A549 (cell line): ENCODE data around the gene NLRC5. TPM values are rescaled to one million over a fixed set of nuclear protein-coding genes. Genes with fewer than 3 reads are reported as not detected.

Experiments
- ATAC-seq, 2 experiments: fragments of 200-7000 bp in 1 of 2; fragments of >200 bp in 1 of 2; cut with Nextera tagmentation in 1 of 2; cut with Tn5 transposase in 1 of 2; 3 replicates each; pipeline versions ENCODE4 v1.8.0 to v1.9.1; 2018 to 2020; ENCODE audit warnings: mild to moderate bottlenecking in 1 of 2, moderate library complexity in 1 of 2
- CTCF ChIA-PET: fragments of 300-600 bp; sonication (Branson Sonifier 250); formaldehyde crosslinking; extraction: SDS; loops from one replicate; lab custom pipeline; 2021; ENCODE audit warnings: antibody characterized with exemption, inconsistent platforms; lab: Yijun Ruan, JAX
- POLR2A ChIA-PET: fragments of 350-600 bp; formaldehyde crosslinking; extraction: SDS; loops from one replicate; lab custom pipeline; 2021; ENCODE audit warnings: antibody characterized with exemption, inconsistent platforms; lab: Yijun Ruan, JAX
- DNase-seq, 2 experiments: peaks; one replicate each; pipeline versions ENCODE4 v3.0.0 to v3.0.0-alpha.2; 2011 to 2016; ENCODE audit warnings: low read depth in 1 of 2, low spot score in 1 of 2
- FAIRE-seq: peaks from 2 replicates; lab custom pipeline; 2011; peaks lifted over from hg19 to GRCh38; lab: Jason Lieb, UNC
- H3K27ac ChIP-seq, 2 experiments: fragments of >200 bp; sonication (Bioruptor Twin); formaldehyde crosslinking; 3 replicates each; pipeline ENCODE4 v1.5.1; 2016 to 2017
- H3K4me1 ChIP-seq: fragments of >200 bp; sonication (Bioruptor Twin); formaldehyde crosslinking; 3 replicates; pipeline ENCODE4 v1.6.1; 2016
- H3K4me2 ChIP-seq: fragments of >200 bp; sonication (Bioruptor Twin); formaldehyde crosslinking; 3 replicates; pipeline ENCODE4 v1.6.1; 2016
- H3K4me3 ChIP-seq: fragments of >200 bp; sonication (Bioruptor Twin); formaldehyde crosslinking; 3 replicates; pipeline ENCODE4 v1.5.1; 2016
- H3K9me3 ChIP-seq: fragments of >200 bp; sonication (Bioruptor Twin); formaldehyde crosslinking; 3 replicates; pipeline ENCODE4 v1.6.1; 2016
- CBX2 ChIP-seq: fragments of 200-600 bp; sonication (generic); IDR thresholded peaks from 2 replicates; pipeline ENCODE4 v1.6.1; 2016; ENCODE audit warnings: low read depth, mild to moderate bottlenecking, borderline replicate concordance
- CEBPB ChIP-seq, 2 experiments: fragments of >200 bp in 1 of 2; sonication (Bioruptor Twin) in 1 of 2; formaldehyde crosslinking in 1 of 2; IDR thresholded peaks; 2 replicates each; pipeline ENCODE4 v1.6.1; 2012 to 2016
- CHD4 ChIP-seq: fragments of 200-600 bp; sonication (generic); IDR thresholded peaks from 2 replicates; pipeline ENCODE4 v1.6.1; 2016; ENCODE audit warnings: antibody characterized with exemption, mild to moderate bottlenecking, borderline replicate concordance
- EHMT2 ChIP-seq: fragments of 200-600 bp; sonication (generic); IDR thresholded peaks from 2 replicates; pipeline ENCODE4 v1.6.1; 2016; ENCODE audit warnings: antibody characterized with exemption, low read depth, mild to moderate bottlenecking, moderate library complexity
- EP300 ChIP-seq, 2 experiments: fragments of >200 bp; sonication (Bioruptor Twin); formaldehyde crosslinking; IDR thresholded peaks; 2 replicates in 1 of 2; 3 replicates in 1 of 2; pipeline ENCODE4 v1.6.1; 2016 to 2017
- ESRRA ChIP-seq: fragments of 150-350 bp; IDR thresholded peaks from 2 replicates; pipeline ENCODE4 v1.6.1; 2014; ENCODE audit warnings: mild to moderate bottlenecking, low read length, borderline replicate concordance
- FOSB ChIP-seq: fragments of 250-450 bp; sonication (Bioruptor Pico); IDR thresholded peaks from 2 replicates; pipeline ENCODE4 v1.5.0; 2020; ENCODE audit warnings: mild to moderate bottlenecking, moderate library complexity
- FOXS1 ChIP-seq: fragments of 250-450 bp; sonication (Bioruptor Pico); IDR thresholded peaks from 2 replicates; pipeline ENCODE4 v1.5.0; 2020; ENCODE audit warnings: mild to moderate bottlenecking, moderate library complexity
- HOXA7 ChIP-seq: fragments of 250-450 bp; sonication (Bioruptor Pico); IDR thresholded peaks from 2 replicates; pipeline ENCODE4 v1.5.0; 2020; ENCODE audit warnings: mild to moderate bottlenecking, moderate library complexity
- JUN ChIP-seq, 2 experiments: fragments of >200 bp; sonication (Bioruptor Twin); formaldehyde crosslinking; IDR thresholded peaks; 2 replicates in 1 of 2; 3 replicates in 1 of 2; pipeline ENCODE4 v1.6.1; 2016 to 2017
- JUNB ChIP-seq: fragments of >200 bp; sonication (Bioruptor Twin); formaldehyde crosslinking; IDR thresholded peaks from 2 replicates; pipeline ENCODE4 v1.6.1; 2016
- MAZ ChIP-seq: fragments of 150-350 bp; IDR thresholded peaks from 2 replicates; pipeline ENCODE4 v1.6.1; 2014; ENCODE audit warnings: antibody characterized with exemption, low read depth, low read length, borderline replicate concordance
- NPAS2 ChIP-seq: fragments of 250-450 bp; sonication (Bioruptor Pico); IDR thresholded peaks from 2 replicates; pipeline ENCODE4 v1.8.0; 2022; ENCODE audit warnings: mild to moderate bottlenecking, moderate library complexity, borderline replicate concordance
- POLR2AphosphoS2 ChIP-seq: conservative IDR thresholded peaks from 2 replicates; pipeline ENCODE4 v1.6.1; 2012; ENCODE audit warnings: low read length, improper control_type of control experiment, inconsistent platforms
- RFX5 ChIP-seq: fragments of 450-650 bp; IDR thresholded peaks from 2 replicates; pipeline ENCODE4 v1.7.1; 2014; ENCODE audit warnings: antibody characterized with exemption, mild to moderate bottlenecking, moderate library complexity
- SMC3 ChIP-seq: fragments of >200 bp; sonication (Bioruptor Twin); formaldehyde crosslinking; IDR thresholded peaks from 3 replicates; pipeline ENCODE4 v1.6.1; 2018; ENCODE audit warnings: inconsistent platforms
- SREBF2 ChIP-seq: fragments of 450-650 bp; IDR thresholded peaks from 2 replicates; pipeline ENCODE4 v1.6.1; 2014; ENCODE audit warnings: mild to moderate bottlenecking, moderate library complexity
- ZC3H11A ChIP-seq: fragments of 450-650 bp; IDR thresholded peaks from 2 replicates; pipeline ENCODE4 v1.6.1; 2014; ENCODE audit warnings: antibody characterized with exemption, mild to moderate bottlenecking
- WGBS: methylation state at CpG from one replicate; pipeline ENCODE4 v1.1.6; 2017; ENCODE audit errors: missing lambda C conversion rate; 5-methylcytosine and 5-hydroxymethylcytosine counted together
- polyA plus RNA-seq, 4 experiments: library from polyadenylated mRNA; depleted of rRNA in 3 of 4; stranded (reverse); fragments of >200 nt; fragmentation: RNase III in 1 of 4; extraction: RNeasy Plus Mini Kit Qiagen cat#74134 plus additional on column Dnase treatment in 1 of 4; gene quantifications; 2 replicates in 3 of 4; 3 replicates in 1 of 4; pipeline ENCODE4 v1.2.3, GENCODE V29; 2011 to 2017
- TF ChIP-seq, protein P1 (sequence below): IDR thresholded peaks from 2 replicates; pipeline ENCODE4 v1.6.1; 2012
- TF ChIP-seq, protein P2 (sequence below): fragments of >200 bp; sonication (Bioruptor Twin); formaldehyde crosslinking; IDR thresholded peaks from 3 replicates; pipeline ENCODE4 v1.5.1; 2016
- TF ChIP-seq, protein P3 (sequence below): fragments of 450-650 bp; IDR thresholded peaks from 2 replicates; pipeline ENCODE4 v1.6.1; 2014; ENCODE audit warnings: antibody characterized with exemption
- TF ChIP-seq, protein P4 (sequence below): fragments of 250-450 bp; sonication (Bioruptor Pico); IDR thresholded peaks from 2 replicates; pipeline ENCODE4 v1.5.0; 2021; ENCODE audit warnings: mild to moderate bottlenecking, moderate library complexity, borderline replicate concordance
- TF ChIP-seq, protein P5 (sequence below): fragments of >200 bp; sonication (Bioruptor Twin); formaldehyde crosslinking; IDR thresholded peaks from 2 replicates; pipeline ENCODE4 v1.6.1; 2016

Gene NLRC5
- polyA plus RNA-seq, 2 of the 4 experiments (the other 2 are of a cell fraction), result 2.5 to 3.6 TPM

DNA sequence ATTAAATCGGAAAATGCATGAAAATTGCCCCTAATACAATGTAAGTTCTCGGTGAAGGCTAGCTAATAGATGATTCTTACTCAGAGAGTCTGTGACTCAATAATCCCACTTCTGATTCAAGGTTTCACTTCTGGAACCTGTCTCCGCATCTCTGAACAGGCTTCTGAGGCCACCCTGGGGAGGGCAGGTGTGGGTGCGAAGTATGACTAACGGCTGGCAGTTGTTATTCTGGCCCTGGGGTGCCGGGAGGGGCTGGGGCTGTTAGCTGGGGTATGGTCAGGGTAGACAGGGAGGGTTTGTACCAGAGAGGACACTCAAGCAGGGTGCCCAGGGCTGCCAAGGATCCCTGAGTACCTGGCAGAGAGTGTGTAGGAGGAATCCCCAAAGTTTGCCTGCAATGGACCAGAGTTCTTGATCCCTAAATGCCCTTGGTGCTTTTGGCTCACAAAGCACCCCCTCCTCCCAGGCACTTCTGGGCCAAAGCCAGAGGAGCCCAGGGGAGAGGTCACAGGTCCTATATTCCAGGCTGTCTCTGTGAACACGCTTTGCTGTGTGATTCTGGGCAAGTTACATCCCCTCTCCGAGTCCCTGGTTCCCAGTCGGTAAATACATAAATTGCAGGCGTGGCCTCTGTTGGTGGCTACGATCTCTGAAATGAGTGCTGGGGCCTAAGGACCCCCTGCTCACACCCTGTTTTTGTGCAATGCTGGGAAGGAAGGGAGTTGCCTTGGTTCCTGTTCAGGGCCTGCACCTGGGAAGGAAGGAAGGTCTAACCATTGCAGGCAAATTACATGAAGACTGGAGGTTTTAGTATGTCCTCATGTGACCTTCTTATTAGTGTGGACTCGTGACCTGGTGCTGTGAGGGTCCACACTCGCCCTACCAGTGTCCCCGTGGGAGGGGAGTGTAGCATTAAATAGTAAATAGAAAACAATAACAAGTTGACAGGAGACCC is 53.1 kb downstream of the NLRC5 start:
- no peak overlapping the region for H3K4me2 ChIP-seq
- H3K4me1 ChIP-seq, result no peaks in the 10 kb centered on the region
- DNase-seq, result no peak
- no peak overlapping the region for H3K4me3 ChIP-seq
- ATAC-seq, result no peak
- no peak for TF ChIP-seq CHD4
- TF ChIP-seq NPAS2, result no peak
- no peak for TF ChIP-seq SMC3
- TF ChIP-seq, protein P1, sequence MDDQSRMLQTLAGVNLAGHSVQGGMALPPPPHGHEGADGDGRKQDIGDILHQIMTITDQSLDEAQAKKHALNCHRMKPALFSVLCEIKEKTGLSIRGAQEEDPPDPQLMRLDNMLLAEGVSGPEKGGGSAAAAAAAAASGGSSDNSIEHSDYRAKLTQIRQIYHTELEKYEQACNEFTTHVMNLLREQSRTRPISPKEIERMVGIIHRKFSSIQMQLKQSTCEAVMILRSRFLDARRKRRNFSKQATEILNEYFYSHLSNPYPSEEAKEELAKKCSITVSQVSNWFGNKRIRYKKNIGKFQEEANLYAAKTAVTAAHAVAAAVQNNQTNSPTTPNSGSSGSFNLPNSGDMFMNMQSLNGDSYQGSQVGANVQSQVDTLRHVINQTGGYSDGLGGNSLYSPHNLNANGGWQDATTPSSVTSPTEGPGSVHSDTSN, result no peak
- no peak for TF ChIP-seq ZC3H11A
- no peak for TF ChIP-seq JUN (IDR thresholded peaks at IDR 0.05)
- TF ChIP-seq MAZ, result no peak
- TF ChIP-seq EHMT2, result no peak
- no peak for TF ChIP-seq CBX2
- TF ChIP-seq CEBPB (IDR thresholded peaks at IDR 0.05), result no peak
- TF ChIP-seq POLR2AphosphoS2, result no peak
- ChIA-PET CTCF (no interaction called here), POLR2A (no interaction called here)
- WGBS, result 64% methylated on average over 14 of the region's 14 CpGs
- H3K27ac ChIP-seq, result no peak overlapping the region
- FAIRE-seq, result no peak
- peaks cover 7% of the 10 kb centered on the region; the same call in 1 of the 3 replicates for H3K9me3 ChIP-seq

DNA sequence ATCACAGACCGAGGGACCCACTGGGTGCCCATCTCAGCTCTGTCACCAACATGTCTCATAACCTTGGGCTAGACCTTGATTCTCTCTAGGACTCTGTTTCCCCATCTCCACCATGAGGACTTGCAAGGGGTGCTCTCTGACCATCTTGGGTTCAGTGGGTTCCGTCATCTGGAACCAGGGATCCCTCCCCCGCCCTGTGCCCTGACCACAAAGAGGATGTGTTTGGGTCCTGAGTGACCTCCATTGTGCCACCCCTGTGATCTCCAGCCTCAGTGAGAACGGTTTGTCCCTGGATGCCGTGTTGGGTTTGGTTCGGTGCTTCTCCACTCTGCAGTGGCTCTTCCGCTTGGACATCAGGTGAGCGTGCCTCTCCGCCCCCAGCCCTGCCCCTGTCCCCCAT is 53.9 kb downstream of the NLRC5 start:
- TF ChIP-seq ESRRA, result no peak
- no peak for TF ChIP-seq HOXA7 (CRISPR knock-in tag)
- no peak for TF ChIP-seq SMC3
- TF ChIP-seq, protein P2, sequence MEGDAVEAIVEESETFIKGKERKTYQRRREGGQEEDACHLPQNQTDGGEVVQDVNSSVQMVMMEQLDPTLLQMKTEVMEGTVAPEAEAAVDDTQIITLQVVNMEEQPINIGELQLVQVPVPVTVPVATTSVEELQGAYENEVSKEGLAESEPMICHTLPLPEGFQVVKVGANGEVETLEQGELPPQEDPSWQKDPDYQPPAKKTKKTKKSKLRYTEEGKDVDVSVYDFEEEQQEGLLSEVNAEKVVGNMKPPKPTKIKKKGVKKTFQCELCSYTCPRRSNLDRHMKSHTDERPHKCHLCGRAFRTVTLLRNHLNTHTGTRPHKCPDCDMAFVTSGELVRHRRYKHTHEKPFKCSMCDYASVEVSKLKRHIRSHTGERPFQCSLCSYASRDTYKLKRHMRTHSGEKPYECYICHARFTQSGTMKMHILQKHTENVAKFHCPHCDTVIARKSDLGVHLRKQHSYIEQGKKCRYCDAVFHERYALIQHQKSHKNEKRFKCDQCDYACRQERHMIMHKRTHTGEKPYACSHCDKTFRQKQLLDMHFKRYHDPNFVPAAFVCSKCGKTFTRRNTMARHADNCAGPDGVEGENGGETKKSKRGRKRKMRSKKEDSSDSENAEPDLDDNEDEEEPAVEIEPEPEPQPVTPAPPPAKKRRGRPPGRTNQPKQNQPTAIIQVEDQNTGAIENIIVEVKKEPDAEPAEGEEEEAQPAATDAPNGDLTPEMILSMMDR, result no peak
- TF ChIP-seq JUNB, result no peak
- no peak for FAIRE-seq
- WGBS, result 79% methylated on average over 8 of the region's 9 CpGs
- no peak for DNase-seq
- Histone ChIP-seq H3K9me3 (peaks cover 7% of the 10 kb centered on the region; the same call in 1 of the 3 replicates), H3K4me2 (no peak overlapping the region), H3K4me3 (no peak overlapping the region), H3K27ac (no peak overlapping the region), H3K4me1 (no peaks in the 10 kb centered on the region)
- ChIA-PET POLR2A (no interaction called here), CTCF (no interaction called here)
- no peak for ATAC-seq

DNA sequence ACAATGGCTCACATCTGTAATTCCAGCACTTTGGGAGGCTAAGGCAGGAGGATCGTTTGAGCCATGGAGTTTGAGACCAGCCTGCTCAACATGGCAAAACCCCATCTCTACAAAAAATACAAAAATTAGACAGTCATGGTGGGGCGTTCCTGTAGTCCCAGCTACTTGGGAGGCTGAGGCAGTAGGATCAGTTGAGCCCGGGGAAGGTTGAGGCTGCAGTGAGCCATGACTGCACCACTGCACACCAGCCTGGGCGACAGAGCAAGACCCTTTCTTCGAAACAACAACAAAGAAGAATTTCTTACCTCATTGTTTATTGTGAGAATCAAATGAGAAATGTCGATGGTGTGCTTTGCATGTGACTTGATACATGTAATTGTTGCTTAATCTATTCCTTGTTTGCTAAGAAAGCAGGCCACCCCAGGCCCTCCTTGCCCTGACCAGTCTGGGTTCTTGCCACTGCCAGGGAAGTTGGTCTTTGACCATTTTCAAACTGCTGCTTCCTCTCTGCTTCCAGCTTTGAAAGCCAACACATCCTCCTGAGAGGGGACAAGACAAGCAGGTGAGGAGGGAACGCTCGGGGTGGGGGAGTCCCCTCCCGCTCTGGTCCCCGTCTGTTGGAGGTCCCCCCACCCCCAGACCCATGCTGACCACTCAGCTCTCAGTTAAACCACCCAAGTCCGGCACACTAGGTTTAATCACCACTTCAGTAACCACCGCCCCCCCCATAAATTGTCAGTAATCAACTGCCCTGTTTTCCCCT is 55.8 kb downstream of the NLRC5 start:
- no peak for FAIRE-seq
- DNase-seq, result no peak
- Histone ChIP-seq H3K4me3 (no peak overlapping the region), H3K27ac (no peak overlapping the region), H3K9me3 (peaks cover 7% of the 10 kb centered on the region; the same call in 1 of the 3 replicates), H3K4me1 (no peaks in the 10 kb centered on the region), H3K4me2 (no peak overlapping the region)
- TF ChIP-seq NPAS2, result no peak
- TF ChIP-seq, protein P3, sequence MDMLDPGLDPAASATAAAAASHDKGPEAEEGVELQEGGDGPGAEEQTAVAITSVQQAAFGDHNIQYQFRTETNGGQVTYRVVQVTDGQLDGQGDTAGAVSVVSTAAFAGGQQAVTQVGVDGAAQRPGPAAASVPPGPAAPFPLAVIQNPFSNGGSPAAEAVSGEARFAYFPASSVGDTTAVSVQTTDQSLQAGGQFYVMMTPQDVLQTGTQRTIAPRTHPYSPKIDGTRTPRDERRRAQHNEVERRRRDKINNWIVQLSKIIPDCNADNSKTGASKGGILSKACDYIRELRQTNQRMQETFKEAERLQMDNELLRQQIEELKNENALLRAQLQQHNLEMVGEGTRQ, result no peak
- no peak for TF ChIP-seq RFX5
- TF ChIP-seq, protein P4, sequence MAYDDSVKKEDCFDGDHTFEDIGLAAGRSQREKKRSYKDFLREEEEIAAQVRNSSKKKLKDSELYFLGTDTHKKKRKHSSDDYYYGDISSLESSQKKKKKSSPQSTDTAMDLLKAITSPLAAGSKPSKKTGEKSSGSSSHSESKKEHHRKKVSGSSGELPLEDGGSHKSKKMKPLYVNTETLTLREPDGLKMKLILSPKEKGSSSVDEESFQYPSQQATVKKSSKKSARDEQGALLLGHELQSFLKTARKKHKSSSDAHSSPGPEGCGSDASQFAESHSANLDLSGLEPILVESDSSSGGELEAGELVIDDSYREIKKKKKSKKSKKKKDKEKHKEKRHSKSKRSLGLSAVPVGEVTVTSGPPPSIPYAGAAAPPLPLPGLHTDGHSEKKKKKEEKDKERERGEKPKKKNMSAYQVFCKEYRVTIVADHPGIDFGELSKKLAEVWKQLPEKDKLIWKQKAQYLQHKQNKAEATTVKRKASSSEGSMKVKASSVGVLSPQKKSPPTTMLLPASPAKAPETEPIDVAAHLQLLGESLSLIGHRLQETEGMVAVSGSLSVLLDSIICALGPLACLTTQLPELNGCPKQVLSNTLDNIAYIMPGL (CRISPR knock-in tag), result no peak
- no peak for TF ChIP-seq CEBPB (IDR thresholded peaks at IDR 0.05)
- no peak for TF ChIP-seq EHMT2
- no peak for TF ChIP-seq FOXS1
- TF ChIP-seq FOSB, result no peak
- TF ChIP-seq, protein P5, sequence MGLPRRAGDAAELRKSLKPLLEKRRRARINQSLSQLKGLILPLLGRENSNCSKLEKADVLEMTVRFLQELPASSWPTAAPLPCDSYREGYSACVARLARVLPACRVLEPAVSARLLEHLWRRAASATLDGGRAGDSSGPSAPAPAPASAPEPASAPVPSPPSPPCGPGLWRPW, result no peak
- no peak for TF ChIP-seq EP300 (IDR thresholded peaks at IDR 0.05)
- TF ChIP-seq SREBF2, result no peak
- ATAC-seq, result no peak; a peak in 1 of 6 replicates
- 71% methylated on average over 11 of the region's 12 CpGs for WGBS
- CTCF ChIA-PET, result interaction anchor here (0.7 to 1.9 kb wide), 10 partner anchors 9 to 252 kb away, joined by 3 to 8 read pairs (median 4); no protein-coding TSS in a partner anchor
- POLR2A ChIA-PET, result interaction anchor here (0.6 to 1.4 kb wide), 3 partner anchors 62 to 113 kb away, joined by 3 to 4 read pairs (median 4); partner anchors contain the start of gene HERPUD1
